T-helper 2 cell treated with Interferon-gamma antibody and Interleukin-4, amounts not matched to agents 100 ng/mL and 5 ng/mL, for 36 hours (primary cell): ENCODE data around the gene HTRA3. TPM values are rescaled to one million over a fixed set of nuclear protein-coding genes. Genes with fewer than 3 reads are reported as not detected.

Experiments
- intact Hi-C: fragments of 100-400 bp; cut with micrococcal nuclease; formaldehyde crosslinking; loops from one replicate; pipeline ENCODE4 v1.15.1; 2023
- total RNA-seq: library from RNA; stranded (reverse); gene quantifications from 2 replicates; pipeline ENCODE4 v1.2.3, GENCODE V29; 2022

The HTRA3 gene
- total RNA-seq, 1 donor from 2014 or later = not detected

- intact Hi-C loops = no loop called here
Observed at GRCh38 chr4:8265171-8265929, 4.2 kb upstream of the HTRA3 start.

GRCh38 chr4:8266088-8266487, 3.5 kb upstream of the HTRA3 start:
- intact Hi-C loops = no loop called here

GRCh38 chr4:8266508-8266907, 3.0 kb upstream of the HTRA3 start:
- intact Hi-C loops = no loop called here

GRCh38 chr4:8267077-8267476, 2.5 kb upstream of the HTRA3 start:
- intact Hi-C loops = no loop called here

- intact Hi-C loops = no loop called here
Observed at GRCh38 chr4:8268211-8268610, 1.3 kb upstream of the HTRA3 start.

GRCh38 chr4:8268901-8269534, 536 bp upstream of the HTRA3 start:
- intact Hi-C loops = no loop called here

GRCh38 chr4:8270418-8270771, 841 bp downstream of the HTRA3 start:
- intact Hi-C loops = no loop called here

GRCh38 chr4:8270912-8271815, 1.6 kb downstream of the HTRA3 start:
- intact Hi-C loops = no loop called here

GRCh38 chr4:8271821-8272220, 2.3 kb downstream of the HTRA3 start:
- intact Hi-C loops = no loop called here

- intact Hi-C loops = no loop called here
Observed at GRCh38 chr4:8272472-8273428, 3.2 kb downstream of the HTRA3 start.

GRCh38 chr4:8273450-8273849, 3.9 kb downstream of the HTRA3 start:
- intact Hi-C loops = no loop called here

GRCh38 chr4:8274066-8274652, 4.6 kb downstream of the HTRA3 start:
- intact Hi-C loops = no loop called here

- intact Hi-C loops = no loop called here
Observed at GRCh38 chr4:8274765-8275547, 5.4 kb downstream of the HTRA3 start.

GRCh38 chr4:8275548-8275910, 6.0 kb downstream of the HTRA3 start:
- intact Hi-C loops = no loop called here

- intact Hi-C loops = no loop called here
Observed at GRCh38 chr4:8276358-8277240, 7.0 kb downstream of the HTRA3 start.

- intact Hi-C loops = no loop called here
Observed at GRCh38 chr4:8277356-8278008, 7.9 kb downstream of the HTRA3 start.

- intact Hi-C loops = no loop called here
Observed at GRCh38 chr4:8278009-8278395, 8.4 kb downstream of the HTRA3 start.
